IMR-90 (cell line): Measurements from ENCODE around the gene SPHK1. TPM values are rescaled to one million over a fixed set of nuclear protein-coding genes. Genes with fewer than 3 reads are reported as not detected.

Experiments
- ATAC-seq: fragments of 200-7000 bp; cut with Tn5 transposase; 2 replicates; pipeline ENCODE4 v1.9.1; 2020; ENCODE audit warnings: low read depth, mild to moderate bottlenecking, moderate library complexity
- BruUV-seq: library from RNA; stranded (reverse); fragments of 400-500 nt; replicated peaks from 2 replicates; lab custom pipeline; 2021; lab: Mats Ljungman, UMichigan
- CTCF ChIA-PET: fragments of 300-600 bp; formaldehyde crosslinking; extraction: SDS; loops from one replicate; lab custom pipeline; 2021; ENCODE audit warnings: antibody characterized with exemption; lab: Yijun Ruan, JAX
- POLR2A ChIA-PET: fragments of 300-600 bp; sonication (Branson Sonifier 250); formaldehyde crosslinking; loops from one replicate; lab custom pipeline; 2022; ENCODE audit warnings: antibody characterized with exemption; ENCODE audit not compliant: unreplicated experiment; lab: Charles Lee
- DNase-seq: peaks from one replicate; pipeline ENCODE4 v3.0.0; 2013
- H2AFZ ChIP-seq: replicated peaks from 2 replicates; pipeline ENCODE3; 2013; ENCODE audit warnings: low read length, mild to moderate bottlenecking; ENCODE audit not compliant: poor library complexity
- H2AK5ac ChIP-seq: 2 replicates; pipeline ENCODE4 v1.6.1; 2013; ENCODE audit warnings: low read depth, low read length, inconsistent platforms
- H2AK9ac ChIP-seq: replicated peaks from 2 replicates; pipeline ENCODE3; 2013; ENCODE audit warnings: mild to moderate bottlenecking, low read depth, low read length, moderate library complexity; ENCODE audit not compliant: poor library complexity
- H2BK120ac ChIP-seq: 2 replicates; pipeline ENCODE4 v1.6.1; 2013; ENCODE audit warnings: low read depth, low read length, inconsistent platforms
- H2BK15ac ChIP-seq: 3 replicates; pipeline ENCODE4 v1.6.1; 2013; ENCODE audit warnings: low read depth, low read length, inconsistent platforms
- H2BK20ac ChIP-seq: 2 replicates; pipeline ENCODE4 v1.6.1; 2013; ENCODE audit warnings: low read depth, mild to moderate bottlenecking, inconsistent platforms, low read length, moderate library complexity
- H2BK5ac ChIP-seq: 2 replicates; pipeline ENCODE4 v1.6.1; 2013; ENCODE audit warnings: mild to moderate bottlenecking, low read depth, low read length, inconsistent platforms; ENCODE audit not compliant: poor library complexity, severe bottlenecking
- H3K14ac ChIP-seq: replicated peaks from 2 replicates; pipeline ENCODE4 v1.6.1; 2013; ENCODE audit warnings: low read depth, low read length, inconsistent platforms
- H3K18ac ChIP-seq: 2 replicates; pipeline ENCODE4 v1.6.1; 2013; ENCODE audit warnings: low read depth, low read length, control low read depth
- H3K23ac ChIP-seq: 2 replicates; pipeline ENCODE4 v1.6.1; 2013; ENCODE audit warnings: low read depth, low read length, inconsistent platforms
- H3K27ac ChIP-seq: 2 replicates; pipeline ENCODE4 v1.5.1; 2013; ENCODE audit warnings: mild to moderate bottlenecking, control low read depth, low read length; ENCODE audit not compliant: insufficient read depth
- H3K27me3 ChIP-seq: 2 replicates; pipeline ENCODE4 v1.6.1; 2013; ENCODE audit warnings: low read length; ENCODE audit not compliant: control insufficient read depth, insufficient read depth
- H3K36me3 ChIP-seq: 2 replicates; pipeline ENCODE4 v1.6.1; 2013; ENCODE audit warnings: low read length, mixed read lengths; ENCODE audit not compliant: control insufficient read depth, insufficient read depth
- H3K4ac ChIP-seq: 2 replicates; pipeline ENCODE4 v1.6.1; 2013; ENCODE audit warnings: low read depth, low read length, inconsistent platforms
- H3K4me1 ChIP-seq: 2 replicates; pipeline ENCODE4 v1.6.1; 2013; ENCODE audit warnings: low read length, mixed read lengths; ENCODE audit not compliant: control insufficient read depth, insufficient read depth
- H3K4me2 ChIP-seq: 2 replicates; pipeline ENCODE4 v1.6.1; 2013; ENCODE audit warnings: low read depth, mild to moderate bottlenecking, control low read depth, low read length, moderate library complexity
- H3K4me3 ChIP-seq: 2 replicates; pipeline ENCODE4 v1.5.1; 2013; ENCODE audit warnings: low read depth, mild to moderate bottlenecking, control low read depth, low read length, moderate library complexity; ENCODE audit not compliant: insufficient read depth
- H3K56ac ChIP-seq: 2 replicates; pipeline ENCODE4 v1.6.1; 2013; ENCODE audit warnings: low read length, inconsistent platforms; ENCODE audit not compliant: insufficient read depth; ENCODE audit errors: extremely low read depth
- H3K79me1 ChIP-seq, 2 experiments: 2 replicates each; pipeline ENCODE4 v1.6.1; 2013; ENCODE audit warnings: low read length in 2 of 2, inconsistent platforms in 1 of 2, low read depth in 1 of 2
- H3K9ac ChIP-seq: 2 replicates; pipeline ENCODE4 v1.6.1; 2013; ENCODE audit warnings: low read depth, low read length, control low read depth
- H3K9me1 ChIP-seq: 2 replicates; pipeline ENCODE4 v1.6.1; 2013; ENCODE audit warnings: low read length, inconsistent platforms; ENCODE audit not compliant: insufficient read depth
- H3K9me3 ChIP-seq: 2 replicates; pipeline ENCODE4 v1.6.1; 2013; ENCODE audit warnings: low read length; ENCODE audit not compliant: control insufficient read depth, insufficient read depth
- H4K20me1 ChIP-seq: 2 replicates; pipeline ENCODE4 v1.6.1; 2013; ENCODE audit warnings: low read length, inconsistent platforms; ENCODE audit not compliant: insufficient read depth
- H4K5ac ChIP-seq: 2 replicates; pipeline ENCODE4 v1.6.1; 2013; ENCODE audit warnings: mild to moderate bottlenecking, low read depth, low read length, control low read depth
- H4K8ac ChIP-seq, 2 experiments: 2 replicates each; pipeline ENCODE4 v1.6.1; 2013; ENCODE audit warnings: low read depth in 2 of 2, low read length in 2 of 2, control low read depth in 1 of 2, inconsistent platforms in 1 of 2
- H4K91ac ChIP-seq: 2 replicates; pipeline ENCODE4 v1.6.1; 2013; ENCODE audit warnings: low read depth, low read length, inconsistent platforms; ENCODE audit not compliant: insufficient read depth
- BHLHE40 ChIP-seq: fragments of 150-350 bp; IDR thresholded peaks from 2 replicates; pipeline ENCODE4 v1.6.1; 2016; ENCODE audit warnings: mild to moderate bottlenecking, low read depth, low read length
- CEBPB ChIP-seq: IDR thresholded peaks from 2 replicates; pipeline ENCODE4 v1.6.1; 2012; ENCODE audit warnings: low read depth, low read length, improper control_type of control experiment
- CHD1 ChIP-seq: IDR thresholded peaks from 2 replicates; pipeline ENCODE4 v1.6.1; 2012; ENCODE audit warnings: low read depth, low read length, improper control_type of control experiment
- MAFK ChIP-seq: IDR thresholded peaks from 2 replicates; pipeline ENCODE4 v1.6.1; 2012; ENCODE audit warnings: low read depth, low read length, improper control_type of control experiment
- MAZ ChIP-seq: IDR thresholded peaks from 2 replicates; pipeline ENCODE4 v1.6.1; 2012; ENCODE audit warnings: low read depth, mild to moderate bottlenecking, low read length, improper control_type of control experiment, moderate library complexity, borderline replicate concordance
- MXI1 ChIP-seq: IDR thresholded peaks from 2 replicates; pipeline ENCODE4 v1.6.1; 2012; ENCODE audit warnings: low read depth, mild to moderate bottlenecking, low read length, moderate library complexity, borderline replicate concordance
- NFE2L2 ChIP-seq: fragments of 150-350 bp; IDR thresholded peaks from 2 replicates; pipeline ENCODE4 v1.6.1; 2016; ENCODE audit warnings: low read depth, mild to moderate bottlenecking, low read length
- POLR2A ChIP-seq: IDR thresholded peaks from 2 replicates; pipeline ENCODE4 v1.6.1; 2012; ENCODE audit warnings: mild to moderate bottlenecking, low read depth, low read length
- RAD21 ChIP-seq: IDR thresholded peaks from 2 replicates; pipeline ENCODE4 v1.6.1; 2012; ENCODE audit warnings: low read length, improper control_type of control experiment
- RCOR1 ChIP-seq: IDR thresholded peaks from 2 replicates; pipeline ENCODE4 v1.6.1; 2012; ENCODE audit warnings: mild to moderate bottlenecking, low read length, improper control_type of control experiment; ENCODE audit not compliant: insufficient replicate concordance
- RFX5 ChIP-seq: IDR thresholded peaks from 2 replicates; pipeline ENCODE4 v1.8.0; 2012; ENCODE audit warnings: low read depth, mild to moderate bottlenecking, low read length, moderate library complexity
- SMC3 ChIP-seq: fragments of 150-350 bp; IDR thresholded peaks from 2 replicates; pipeline ENCODE4 v1.6.1; 2016; ENCODE audit warnings: low read depth, mild to moderate bottlenecking, antibody characterized with exemption, low read length, moderate library complexity
- WGBS, 2 experiments: methylation state at CpG; one replicate each; pipeline versions ENCODE4 v1.1.5 to v1.1.7; 2013; ENCODE audit warnings: missing lambda C conversion rate in 2 of 2; ENCODE audit not compliant: insufficient read length in 1 of 2; ENCODE audit errors: extremely low coverage in 2 of 2; 5-methylcytosine and 5-hydroxymethylcytosine counted together
- dilution Hi-C: fragments of 300-500 bp; cut with HindIII; formaldehyde crosslinking; loops from one replicate; pipeline ENCODE4 v1.14.3; 2018; ENCODE audit warnings: low sequenced_read_pairs; ENCODE audit not compliant: unreplicated experiment
- in situ Hi-C: fragments of 300-500 bp; cut with MboI; formaldehyde crosslinking; loops from 3 replicates; pipeline ENCODE4 v1.14.3; 2019; ENCODE audit warnings: low sequenced_read_pairs, inconsistent platforms, mixed read lengths
- intact Hi-C: fragments of 100-400 bp; cut with micrococcal nuclease; formaldehyde crosslinking; loops from 2 replicates; pipeline ENCODE4 v1.10.0; 2022
- polyA plus RNA-seq, 3 experiments: library from polyadenylated mRNA; depleted of rRNA; stranded (reverse); fragments of >200 nt; gene quantifications; 2 replicates each; pipeline ENCODE4 v1.2.3, GENCODE V29; 2012; ENCODE audit warnings: low replicate concordance in 1 of 3
- total RNA-seq: library from RNA; depleted of rRNA; stranded (reverse); fragments of >200 nt; gene quantifications from 2 replicates; pipeline ENCODE4 v1.2.3, GENCODE V29; 2012
- TF ChIP-seq, protein P1 (sequence below): fragments of 150-350 bp; IDR thresholded peaks from 2 replicates; pipeline ENCODE4 v1.6.1; 2016; ENCODE audit warnings: low read depth, mild to moderate bottlenecking, low read length, moderate library complexity, borderline replicate concordance
- TF ChIP-seq, protein P2 (sequence below): conservative IDR thresholded peaks from 2 replicates; pipeline ENCODE4 v1.5.1; 2012; ENCODE audit warnings: mild to moderate bottlenecking, low read depth, low read length, improper control_type of control experiment

The SPHK1 gene
- total and polyA plus RNA-seq, 2 of the 4 experiments (the other 2 are of a cell fraction), result 44.4 to 82.7 TPM

DNA sequence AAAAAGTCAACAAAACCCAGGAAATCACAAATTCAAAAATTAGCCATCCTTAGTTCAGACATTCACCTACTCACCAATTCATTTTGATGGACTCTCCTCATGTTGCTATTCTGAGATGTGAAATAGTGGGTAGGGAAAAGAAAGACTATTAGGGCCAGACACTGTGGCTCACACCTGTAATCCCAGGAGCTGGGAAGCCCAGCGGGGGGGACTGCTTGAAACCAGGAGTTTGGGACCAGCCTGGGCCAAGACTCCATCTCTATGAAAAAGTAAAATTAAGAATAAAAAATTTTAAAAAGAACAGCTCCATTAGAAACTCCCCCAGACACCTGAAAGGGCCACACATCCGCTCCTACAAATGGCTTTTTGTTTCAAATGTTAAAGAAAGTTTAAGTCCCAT is 47.1 kb downstream of the SPHK1 start:
- intact Hi-C loops, result no loop called here
- POLR2A ChIA-PET, result no interaction called here

More for the DNA sequence above, 47.1 kb downstream of the SPHK1 start:
- in situ Hi-C loops, result no loop called here
- Histone ChIP-seq H2BK120ac (no peak overlapping the region), H3K4ac (no peak overlapping the region), H4K8ac (no peak overlapping the region), H2AK5ac (no peak overlapping the region), H2BK15ac (no peak overlapping the region), H3K9me3 (no peaks in the 10 kb centered on the region), H3K18ac (no peak overlapping the region), H3K27ac (no peak overlapping the region), H2AK9ac (no peak overlapping the region), H4K20me1 (peaks cover 76% of the 10 kb centered on the region), H3K9ac (no peak overlapping the region), H2BK5ac (no peak overlapping the region), H2BK20ac (no peak overlapping the region), H3K4me3 (no peak overlapping the region), H3K79me1 (peaks cover 47 to 85% of the 10 kb centered on the region in 2 experiments), H3K4me2 (no peak overlapping the region), H3K14ac (no peak overlapping the region), H3K27me3 (no peaks in the 10 kb centered on the region), H3K36me3 (peaks cover 4% of the 10 kb centered on the region; the same call in 1 of the 2 replicates), H4K91ac (no peak overlapping the region), H3K4me1 (peaks cover 15% of the 10 kb centered on the region), H3K9me1 (peaks cover 23% of the 10 kb centered on the region), H3K56ac (no peak overlapping the region), H4K5ac (no peak overlapping the region), H3K23ac (no peak overlapping the region), H2AFZ (no peak overlapping the region)
- WGBS, 2 experiments, result no CpG with 5 or more reads among the region's 2 CpGs
- no TSS peak for BruUV-seq
- dilution Hi-C loops, result no loop called here
- TF ChIP-seq MAZ (no peak), CEBPB (no peak), NFE2L2 (no peak), MAFK (no peak), RAD21 (no peak), RFX5 (no peak), SMC3 (no peak), RCOR1 (no peak), BHLHE40 (no peak), MXI1 (no peak), POLR2A (no peak), CHD1 (no peak)
- TF ChIP-seq, protein P1, sequence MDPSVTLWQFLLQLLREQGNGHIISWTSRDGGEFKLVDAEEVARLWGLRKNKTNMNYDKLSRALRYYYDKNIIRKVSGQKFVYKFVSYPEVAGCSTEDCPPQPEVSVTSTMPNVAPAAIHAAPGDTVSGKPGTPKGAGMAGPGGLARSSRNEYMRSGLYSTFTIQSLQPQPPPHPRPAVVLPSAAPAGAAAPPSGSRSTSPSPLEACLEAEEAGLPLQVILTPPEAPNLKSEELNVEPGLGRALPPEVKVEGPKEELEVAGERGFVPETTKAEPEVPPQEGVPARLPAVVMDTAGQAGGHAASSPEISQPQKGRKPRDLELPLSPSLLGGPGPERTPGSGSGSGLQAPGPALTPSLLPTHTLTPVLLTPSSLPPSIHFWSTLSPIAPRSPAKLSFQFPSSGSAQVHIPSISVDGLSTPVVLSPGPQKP, result no peak
- TF ChIP-seq, protein P2, sequence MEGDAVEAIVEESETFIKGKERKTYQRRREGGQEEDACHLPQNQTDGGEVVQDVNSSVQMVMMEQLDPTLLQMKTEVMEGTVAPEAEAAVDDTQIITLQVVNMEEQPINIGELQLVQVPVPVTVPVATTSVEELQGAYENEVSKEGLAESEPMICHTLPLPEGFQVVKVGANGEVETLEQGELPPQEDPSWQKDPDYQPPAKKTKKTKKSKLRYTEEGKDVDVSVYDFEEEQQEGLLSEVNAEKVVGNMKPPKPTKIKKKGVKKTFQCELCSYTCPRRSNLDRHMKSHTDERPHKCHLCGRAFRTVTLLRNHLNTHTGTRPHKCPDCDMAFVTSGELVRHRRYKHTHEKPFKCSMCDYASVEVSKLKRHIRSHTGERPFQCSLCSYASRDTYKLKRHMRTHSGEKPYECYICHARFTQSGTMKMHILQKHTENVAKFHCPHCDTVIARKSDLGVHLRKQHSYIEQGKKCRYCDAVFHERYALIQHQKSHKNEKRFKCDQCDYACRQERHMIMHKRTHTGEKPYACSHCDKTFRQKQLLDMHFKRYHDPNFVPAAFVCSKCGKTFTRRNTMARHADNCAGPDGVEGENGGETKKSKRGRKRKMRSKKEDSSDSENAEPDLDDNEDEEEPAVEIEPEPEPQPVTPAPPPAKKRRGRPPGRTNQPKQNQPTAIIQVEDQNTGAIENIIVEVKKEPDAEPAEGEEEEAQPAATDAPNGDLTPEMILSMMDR, result no peak
- ATAC-seq (no peak), DNase-seq (no peak)
- CTCF ChIA-PET, result no interaction called here
